HepG2 (cell line): ENCODE results near the gene PLEKHA6. TPM values are rescaled to one million over a fixed set of nuclear protein-coding genes. Genes with fewer than 3 reads are reported as not detected.

ENCODE experiments used
- SIX4 ChIP-seq: sonication (generic); formaldehyde crosslinking; IDR thresholded peaks from 2 replicates; pipeline ENCODE4 v1.4.0; 2020; ENCODE audit warnings: missing genetic modification reagents
- U2AF1 ChIP-seq: fragments of 200-400 bp; formaldehyde crosslinking; optimal IDR thresholded peaks from 2 replicates; pipeline ENCODE3; 2017; ENCODE audit warnings: mild to moderate bottlenecking, low read depth, low read length
- ZFP90 ChIP-seq: sonication (generic); formaldehyde crosslinking; IDR thresholded peaks from 2 replicates; pipeline ENCODE4 v1.8.0; 2022; ENCODE audit warnings: missing genetic modification reagents, mild to moderate bottlenecking, inconsistent platforms, borderline replicate concordance
- ZNF17 ChIP-seq: sonication (generic); formaldehyde crosslinking; IDR thresholded peaks from 2 replicates; pipeline ENCODE4 v1.5.0; 2020; ENCODE audit warnings: mild to moderate bottlenecking, missing genetic modification reagents
- ZNF34 ChIP-seq: sonication (generic); formaldehyde crosslinking; IDR thresholded peaks from 2 replicates; pipeline ENCODE4 v1.4.0; 2020; ENCODE audit warnings: mild to moderate bottlenecking, missing genetic modification reagents, borderline replicate concordance
- ZNF644 ChIP-seq: IDR thresholded peaks from 2 replicates; pipeline ENCODE4 v1.6.1; 2016; ENCODE audit warnings: low read depth
- ZSCAN25 ChIP-seq: sonication (generic); formaldehyde crosslinking; IDR thresholded peaks from 2 replicates; pipeline ENCODE4 v1.8.0; 2022; ENCODE audit warnings: mild to moderate bottlenecking, missing genetic modification reagents
- polyA plus RNA-seq, 8 experiments: library from polyadenylated mRNA; depleted of rRNA in 3 of 8; stranded (reverse) in 7 of 8; unstranded in 1 of 8; fragments of >200 nt; fragmentation: Illumina TruSeq in 4 of 8; extraction: Trizol in 4 of 8; gene quantifications; 2 replicates each; pipeline versions ENCODE4 v1.2.1 to v1.2.3, GENCODE V29; 2011 to 2016; ENCODE audit warnings: low read depth in 4 of 8, missing spikeins in 1 of 8, mixed read lengths in 1 of 8; ENCODE audit not compliant: insufficient read depth in 1 of 8
- total RNA-seq, 5 experiments: library from RNA; depleted of rRNA; stranded (reverse); fragments of >200 nt; fragmentation: Illumina TruSeq; extraction: Trizol; gene quantifications; 2 replicates each; pipeline ENCODE4 v1.2.3, GENCODE V29; 2016; ENCODE audit warnings: low read depth in 1 of 5
- TF ChIP-seq, protein P1 (sequence below): sonication (generic); formaldehyde crosslinking; IDR thresholded peaks from 2 replicates; pipeline ENCODE4 v1.4.0; 2020; ENCODE audit warnings: missing genetic modification reagents
- TF ChIP-seq, protein P2 (sequence below): sonication (generic); formaldehyde crosslinking; IDR thresholded peaks from 2 replicates; pipeline ENCODE4 v1.4.0; 2020; ENCODE audit warnings: missing genetic modification reagents
- TF ChIP-seq, protein P3 (sequence below): sonication (generic); formaldehyde crosslinking; IDR thresholded peaks from 2 replicates; pipeline ENCODE4 v1.4.0; 2020; ENCODE audit warnings: missing genetic modification reagents, borderline replicate concordance
- TF ChIP-seq, protein P4 (sequence below): IDR thresholded peaks from 2 replicates; pipeline ENCODE4 v1.6.1; 2016
- TF ChIP-seq, protein P5 (sequence below): sonication (generic); formaldehyde crosslinking; IDR thresholded peaks from 2 replicates; pipeline ENCODE4 v1.9.0; 2022; ENCODE audit warnings: low read depth, missing genetic modification reagents

The PLEKHA6 gene
- total and polyA plus RNA-seq, 2 of the 13 experiments (the other 11 are each of a cell fraction or from before 2014, with no cell fraction given) = 5.3 to 11.4 TPM

DNA sequence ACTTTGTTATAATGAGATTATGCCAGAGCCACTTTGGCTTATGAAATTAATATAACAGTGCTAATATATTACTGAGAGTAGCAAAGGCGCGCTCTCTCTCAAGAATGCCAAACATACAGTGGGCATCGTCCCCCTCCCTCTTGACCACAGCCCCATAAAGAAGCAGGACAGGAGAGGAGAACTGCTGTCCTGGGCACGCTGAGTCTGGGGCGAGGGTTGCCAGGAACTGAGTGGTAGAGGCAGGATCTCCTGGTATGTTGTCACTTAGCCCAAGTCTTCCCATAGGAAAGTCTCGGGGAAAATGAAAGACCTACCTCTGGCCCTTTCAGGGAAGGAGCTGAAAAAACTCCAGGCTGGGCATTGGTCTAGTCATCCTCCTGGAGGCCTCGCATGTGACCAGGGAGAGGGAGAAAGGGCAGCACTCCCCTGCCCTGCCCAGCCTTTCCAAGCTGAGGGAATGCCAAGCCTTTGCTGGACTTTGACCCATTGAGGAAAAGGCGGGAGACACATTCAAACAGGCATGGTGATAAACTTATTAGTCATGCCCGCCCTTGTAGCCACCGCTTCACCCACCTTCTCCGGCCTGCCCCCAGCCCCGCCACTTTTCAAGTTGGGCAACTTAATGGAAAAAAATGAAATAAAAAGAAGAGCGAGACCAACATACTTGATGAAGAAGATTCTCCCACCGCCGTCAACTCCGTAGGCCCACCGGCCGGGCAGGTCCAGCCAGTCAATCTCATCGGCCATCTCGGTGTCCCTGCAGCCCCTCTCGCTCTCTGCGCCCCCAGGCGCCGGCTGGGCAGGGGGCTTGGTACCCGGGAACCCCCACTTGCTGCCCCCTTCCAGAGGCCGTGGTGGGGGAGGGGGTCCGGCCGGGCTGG, 17.4 kb upstream of the PLEKHA6 start (continued):
- TF ChIP-seq, protein P1, sequence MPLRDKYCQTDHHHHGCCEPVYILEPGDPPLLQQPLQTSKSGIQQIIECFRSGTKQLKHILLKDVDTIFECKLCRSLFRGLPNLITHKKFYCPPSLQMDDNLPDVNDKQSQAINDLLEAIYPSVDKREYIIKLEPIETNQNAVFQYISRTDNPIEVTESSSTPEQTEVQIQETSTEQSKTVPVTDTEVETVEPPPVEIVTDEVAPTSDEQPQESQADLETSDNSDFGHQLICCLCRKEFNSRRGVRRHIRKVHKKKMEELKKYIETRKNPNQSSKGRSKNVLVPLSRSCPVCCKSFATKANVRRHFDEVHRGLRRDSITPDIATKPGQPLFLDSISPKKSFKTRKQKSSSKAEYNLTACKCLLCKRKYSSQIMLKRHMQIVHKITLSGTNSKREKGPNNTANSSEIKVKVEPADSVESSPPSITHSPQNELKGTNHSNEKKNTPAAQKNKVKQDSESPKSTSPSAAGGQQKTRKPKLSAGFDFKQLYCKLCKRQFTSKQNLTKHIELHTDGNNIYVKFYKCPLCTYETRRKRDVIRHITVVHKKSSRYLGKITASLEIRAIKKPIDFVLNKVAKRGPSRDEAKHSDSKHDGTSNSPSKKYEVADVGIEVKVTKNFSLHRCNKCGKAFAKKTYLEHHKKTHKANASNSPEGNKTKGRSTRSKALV = no peak
- TF ChIP-seq ZNF34 (CRISPR knock-in tag) = peak; percentile 24; the same call in 1 of the 2 replicates
- no peak for TF ChIP-seq SIX4 (CRISPR knock-in tag)
- TF ChIP-seq, protein P2, sequence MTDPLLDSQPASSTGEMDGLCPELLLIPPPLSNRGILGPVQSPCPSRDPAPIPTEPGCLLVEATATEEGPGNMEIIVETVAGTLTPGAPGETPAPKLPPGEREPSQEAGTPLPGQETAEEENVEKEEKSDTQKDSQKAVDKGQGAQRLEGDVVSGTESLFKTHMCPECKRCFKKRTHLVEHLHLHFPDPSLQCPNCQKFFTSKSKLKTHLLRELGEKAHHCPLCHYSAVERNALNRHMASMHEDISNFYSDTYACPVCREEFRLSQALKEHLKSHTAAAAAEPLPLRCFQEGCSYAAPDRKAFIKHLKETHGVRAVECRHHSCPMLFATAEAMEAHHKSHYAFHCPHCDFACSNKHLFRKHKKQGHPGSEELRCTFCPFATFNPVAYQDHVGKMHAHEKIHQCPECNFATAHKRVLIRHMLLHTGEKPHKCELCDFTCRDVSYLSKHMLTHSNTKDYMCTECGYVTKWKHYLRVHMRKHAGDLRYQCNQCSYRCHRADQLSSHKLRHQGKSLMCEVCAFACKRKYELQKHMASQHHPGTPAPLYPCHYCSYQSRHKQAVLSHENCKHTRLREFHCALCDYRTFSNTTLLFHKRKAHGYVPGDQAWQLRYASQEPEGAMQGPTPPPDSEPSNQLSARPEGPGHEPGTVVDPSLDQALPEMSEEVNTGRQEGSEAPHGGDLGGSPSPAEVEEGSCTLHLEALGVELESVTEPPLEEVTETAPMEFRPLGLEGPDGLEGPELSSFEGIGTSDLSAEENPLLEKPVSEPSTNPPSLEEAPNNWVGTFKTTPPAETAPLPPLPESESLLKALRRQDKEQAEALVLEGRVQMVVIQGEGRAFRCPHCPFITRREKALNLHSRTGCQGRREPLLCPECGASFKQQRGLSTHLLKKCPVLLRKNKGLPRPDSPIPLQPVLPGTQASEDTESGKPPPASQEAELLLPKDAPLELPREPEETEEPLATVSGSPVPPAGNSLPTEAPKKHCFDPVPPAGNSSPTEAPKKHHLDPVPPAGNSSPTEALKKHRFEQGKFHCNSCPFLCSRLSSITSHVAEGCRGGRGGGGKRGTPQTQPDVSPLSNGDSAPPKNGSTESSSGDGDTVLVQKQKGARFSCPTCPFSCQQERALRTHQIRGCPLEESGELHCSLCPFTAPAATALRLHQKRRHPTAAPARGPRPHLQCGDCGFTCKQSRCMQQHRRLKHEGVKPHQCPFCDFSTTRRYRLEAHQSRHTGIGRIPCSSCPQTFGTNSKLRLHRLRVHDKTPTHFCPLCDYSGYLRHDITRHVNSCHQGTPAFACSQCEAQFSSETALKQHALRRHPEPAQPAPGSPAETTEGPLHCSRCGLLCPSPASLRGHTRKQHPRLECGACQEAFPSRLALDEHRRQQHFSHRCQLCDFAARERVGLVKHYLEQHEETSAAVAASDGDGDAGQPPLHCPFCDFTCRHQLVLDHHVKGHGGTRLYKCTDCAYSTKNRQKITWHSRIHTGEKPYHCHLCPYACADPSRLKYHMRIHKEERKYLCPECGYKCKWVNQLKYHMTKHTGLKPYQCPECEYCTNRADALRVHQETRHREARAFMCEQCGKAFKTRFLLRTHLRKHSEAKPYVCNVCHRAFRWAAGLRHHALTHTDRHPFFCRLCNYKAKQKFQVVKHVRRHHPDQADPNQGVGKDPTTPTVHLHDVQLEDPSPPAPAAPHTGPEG (CRISPR knock-in tag) = no peak
- TF ChIP-seq, protein P3, sequence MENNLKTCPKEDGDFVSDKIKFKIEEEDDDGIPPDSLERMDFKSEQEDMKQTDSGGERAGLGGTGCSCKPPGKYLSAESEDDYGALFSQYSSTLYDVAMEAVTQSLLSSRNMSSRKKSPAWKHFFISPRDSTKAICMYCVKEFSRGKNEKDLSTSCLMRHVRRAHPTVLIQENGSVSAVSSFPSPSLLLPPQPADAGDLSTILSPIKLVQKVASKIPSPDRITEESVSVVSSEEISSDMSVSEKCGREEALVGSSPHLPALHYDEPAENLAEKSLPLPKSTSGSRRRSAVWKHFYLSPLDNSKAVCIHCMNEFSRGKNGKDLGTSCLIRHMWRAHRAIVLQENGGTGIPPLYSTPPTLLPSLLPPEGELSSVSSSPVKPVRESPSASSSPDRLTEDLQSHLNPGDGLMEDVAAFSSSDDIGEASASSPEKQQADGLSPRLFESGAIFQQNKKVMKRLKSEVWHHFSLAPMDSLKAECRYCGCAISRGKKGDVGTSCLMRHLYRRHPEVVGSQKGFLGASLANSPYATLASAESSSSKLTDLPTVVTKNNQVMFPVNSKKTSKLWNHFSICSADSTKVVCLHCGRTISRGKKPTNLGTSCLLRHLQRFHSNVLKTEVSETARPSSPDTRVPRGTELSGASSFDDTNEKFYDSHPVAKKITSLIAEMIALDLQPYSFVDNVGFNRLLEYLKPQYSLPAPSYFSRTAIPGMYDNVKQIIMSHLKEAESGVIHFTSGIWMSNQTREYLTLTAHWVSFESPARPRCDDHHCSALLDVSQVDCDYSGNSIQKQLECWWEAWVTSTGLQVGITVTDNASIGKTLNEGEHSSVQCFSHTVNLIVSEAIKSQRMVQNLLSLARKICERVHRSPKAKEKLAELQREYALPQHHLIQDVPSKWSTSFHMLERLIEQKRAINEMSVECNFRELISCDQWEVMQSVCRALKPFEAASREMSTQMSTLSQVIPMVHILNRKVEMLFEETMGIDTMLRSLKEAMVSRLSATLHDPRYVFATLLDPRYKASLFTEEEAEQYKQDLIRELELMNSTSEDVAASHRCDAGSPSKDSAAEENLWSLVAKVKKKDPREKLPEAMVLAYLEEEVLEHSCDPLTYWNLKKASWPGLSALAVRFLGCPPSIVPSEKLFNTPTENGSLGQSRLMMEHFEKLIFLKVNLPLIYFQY (CRISPR knock-in tag) = no peak
- TF ChIP-seq ZNF17 (CRISPR knock-in tag) = no peak
- TF ChIP-seq ZSCAN25 (CRISPR knock-in tag) = no peak
- TF ChIP-seq ZFP90 = no peak
- TF ChIP-seq, protein P4, sequence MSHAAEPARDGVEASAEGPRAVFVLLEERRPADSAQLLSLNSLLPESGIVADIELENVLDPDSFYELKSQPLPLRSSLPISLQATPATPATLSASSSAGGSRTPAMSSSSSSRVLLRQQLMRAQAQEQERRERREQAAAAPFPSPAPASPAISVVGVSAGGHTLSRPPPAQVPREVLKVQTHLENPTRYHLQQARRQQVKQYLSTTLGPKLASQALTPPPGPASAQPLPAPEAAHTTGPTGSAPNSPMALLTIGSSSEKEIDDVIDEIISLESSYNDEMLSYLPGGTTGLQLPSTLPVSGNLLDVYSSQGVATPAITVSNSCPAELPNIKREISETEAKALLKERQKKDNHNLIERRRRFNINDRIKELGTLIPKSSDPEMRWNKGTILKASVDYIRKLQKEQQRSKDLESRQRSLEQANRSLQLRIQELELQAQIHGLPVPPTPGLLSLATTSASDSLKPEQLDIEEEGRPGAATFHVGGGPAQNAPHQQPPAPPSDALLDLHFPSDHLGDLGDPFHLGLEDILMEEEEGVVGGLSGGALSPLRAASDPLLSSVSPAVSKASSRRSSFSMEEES (CRISPR knock-in tag) = peak; percentile 60
- no peak for TF ChIP-seq ZNF644 (CRISPR knock-in tag)
- TF ChIP-seq U2AF1 = peak; percentile 8
- TF ChIP-seq, protein P5, sequence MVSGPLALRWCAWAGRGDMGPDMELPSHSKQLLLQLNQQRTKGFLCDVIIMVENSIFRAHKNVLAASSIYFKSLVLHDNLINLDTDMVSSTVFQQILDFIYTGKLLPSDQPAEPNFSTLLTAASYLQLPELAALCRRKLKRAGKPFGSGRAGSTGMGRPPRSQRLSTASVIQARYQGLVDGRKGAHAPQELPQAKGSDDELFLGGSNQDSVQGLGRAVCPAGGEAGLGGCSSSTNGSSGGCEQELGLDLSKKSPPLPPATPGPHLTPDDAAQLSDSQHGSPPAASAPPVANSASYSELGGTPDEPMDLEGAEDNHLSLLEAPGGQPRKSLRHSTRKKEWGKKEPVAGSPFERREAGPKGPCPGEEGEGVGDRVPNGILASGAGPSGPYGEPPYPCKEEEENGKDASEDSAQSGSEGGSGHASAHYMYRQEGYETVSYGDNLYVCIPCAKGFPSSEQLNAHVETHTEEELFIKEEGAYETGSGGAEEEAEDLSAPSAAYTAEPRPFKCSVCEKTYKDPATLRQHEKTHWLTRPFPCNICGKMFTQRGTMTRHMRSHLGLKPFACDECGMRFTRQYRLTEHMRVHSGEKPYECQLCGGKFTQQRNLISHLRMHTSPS (CRISPR knock-in tag) = peak; percentile 95
